Thymus (tissue), 11 donors: ENCODE data around the gene MALT1. TPM values are rescaled to one million over a fixed set of nuclear protein-coding genes. Genes with fewer than 3 reads are reported as not detected.
"Not testable (repeated sequence)": the region's sequence is repeated elsewhere in the genome, so short reads cannot be mapped to it uniquely, and the experiment has no call there.

Source experiments
- DNase-seq, 9 donors: peaks; one replicate each; pipeline ENCODE4 v3.0.0-alpha.2; 2013; ENCODE audit warnings: low spot score in 9 of 9, low read depth in 6 of 9, missing footprints in 1 of 9
- H3K27ac ChIP-seq, 2 donors: one replicate each; pipeline ENCODE4 v1.5.1; 2013; ENCODE audit warnings: control low read depth in 1 of 2, low read depth in 1 of 2, low read length in 1 of 2, mild to moderate bottlenecking in 1 of 2, moderate library complexity in 1 of 2
- H3K27me3 ChIP-seq, 2 donors: one replicate each; pipeline ENCODE4 v1.5.1; 2013; ENCODE audit warnings: low read length in 1 of 2; ENCODE audit not compliant: control insufficient read depth in 2 of 2, insufficient read depth in 1 of 2
- H3K36me3 ChIP-seq, 2 donors: one replicate each; pipeline ENCODE4 v1.5.1; 2013; ENCODE audit warnings: low read length in 1 of 2, mild to moderate bottlenecking in 1 of 2, moderate library complexity in 1 of 2; ENCODE audit not compliant: control insufficient read depth in 2 of 2, insufficient read depth in 2 of 2
- H3K4me1 ChIP-seq, 2 donors: one replicate each; pipeline ENCODE4 v1.5.1; 2013; ENCODE audit warnings: low read length in 2 of 2; ENCODE audit not compliant: control insufficient read depth in 2 of 2, insufficient read depth in 2 of 2
- H3K4me3 ChIP-seq, 2 donors: one replicate each; pipeline ENCODE4 v1.5.1; 2013; ENCODE audit warnings: low read length in 2 of 2, control low read depth in 1 of 2, mild to moderate bottlenecking in 1 of 2
- H3K9me3 ChIP-seq, 2 donors: one replicate each; pipeline ENCODE4 v1.5.1; 2013; ENCODE audit warnings: low read length in 1 of 2, mild to moderate bottlenecking in 1 of 2; ENCODE audit not compliant: control insufficient read depth in 2 of 2, insufficient read depth in 1 of 2
- WGBS: extraction: QIAGEN DNeasy Blood & Tissue Kit; methylation state at CpG from one replicate; pipeline ENCODE4 v1.1.7; 2013; 5-methylcytosine and 5-hydroxymethylcytosine counted together
- polyA plus RNA-seq: library from polyadenylated mRNA; stranded (reverse); fragments of 200-250 nt; gene quantifications from one replicate; pipeline ENCODE4 v1.2.3, GENCODE V29; 2013
- total RNA-seq: library from RNA; stranded (reverse); fragments of 120-200 nt; gene quantifications from one replicate; pipeline ENCODE4 v1.2.4, GENCODE V29; 2013
- donor health status: healthy.

MALT1 gene
- total and polyA plus RNA-seq, 2 donors, result 35.2 to 40.0 TPM

DNA sequence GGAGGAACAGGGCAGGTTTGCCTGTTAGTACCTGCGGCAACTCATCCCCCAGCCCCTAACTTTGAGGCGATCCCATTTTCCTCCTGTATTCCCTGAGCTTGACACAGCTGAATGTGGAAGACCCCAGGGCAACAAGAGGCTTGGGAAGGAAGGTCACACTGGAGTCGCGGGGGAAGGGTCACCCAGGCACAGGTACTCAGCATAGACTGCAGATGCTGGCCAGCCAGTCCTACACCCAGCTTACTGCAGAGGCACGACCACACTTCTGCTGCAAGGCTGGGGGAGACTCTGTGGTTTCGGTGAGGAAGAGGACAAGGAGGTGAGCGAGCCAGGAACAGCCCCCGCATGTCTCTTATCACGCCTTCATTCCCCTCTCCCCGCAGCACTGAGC is 91.5 kb downstream of the MALT1 start:
- Histone ChIP-seq H3K36me3 (no peaks in the 10 kb centered on the region), H3K27me3 (peaks cover under 1 to 24% of the 10 kb centered on the region in 2 donors), H3K4me3 (no peak overlapping the region), H3K4me1 (peaks cover 0 to 7% of the 10 kb centered on the region in 2 donors), H3K9me3 (no peaks in the 10 kb centered on the region), H3K27ac (no peak overlapping the region)
- no peak for DNase-seq
- 54% methylated on average over 10 of the region's 10 CpGs for WGBS

DNA sequence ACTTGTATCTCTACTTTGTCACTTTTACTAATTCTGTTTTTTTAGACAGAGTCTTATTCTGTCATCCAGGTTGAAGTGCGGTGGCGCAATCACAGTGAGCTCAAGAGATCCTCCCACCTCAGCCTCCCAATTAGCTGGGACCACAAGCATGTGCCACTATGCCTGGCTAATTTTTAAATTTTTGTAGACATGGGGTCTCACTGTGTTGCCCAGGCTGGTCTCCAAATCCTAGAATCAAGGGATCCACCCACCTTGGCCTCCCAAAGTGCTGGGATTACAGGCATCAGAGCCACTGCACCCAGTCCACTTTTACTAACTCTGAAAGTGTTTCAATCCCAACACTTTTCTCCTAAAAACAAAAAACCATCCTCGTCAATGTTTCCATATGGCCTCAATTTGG is 94.9 kb downstream of the MALT1 start:
- H3K4me3 ChIP-seq, result no peak overlapping the region
- no peaks in the 10 kb centered on the region for H3K36me3 ChIP-seq
- peaks cover 0 to 7% of the 10 kb centered on the region in 2 donors for H3K4me1 ChIP-seq
- no peaks in the 10 kb centered on the region for H3K9me3 ChIP-seq
- no peak for DNase-seq
- no peak overlapping the region for H3K27ac ChIP-seq
- WGBS, result 79% methylated on average over 3 of the region's 3 CpGs
- H3K27me3 ChIP-seq, result peaks cover 11 to 42% of the 10 kb centered on the region in 2 donors

DNA sequence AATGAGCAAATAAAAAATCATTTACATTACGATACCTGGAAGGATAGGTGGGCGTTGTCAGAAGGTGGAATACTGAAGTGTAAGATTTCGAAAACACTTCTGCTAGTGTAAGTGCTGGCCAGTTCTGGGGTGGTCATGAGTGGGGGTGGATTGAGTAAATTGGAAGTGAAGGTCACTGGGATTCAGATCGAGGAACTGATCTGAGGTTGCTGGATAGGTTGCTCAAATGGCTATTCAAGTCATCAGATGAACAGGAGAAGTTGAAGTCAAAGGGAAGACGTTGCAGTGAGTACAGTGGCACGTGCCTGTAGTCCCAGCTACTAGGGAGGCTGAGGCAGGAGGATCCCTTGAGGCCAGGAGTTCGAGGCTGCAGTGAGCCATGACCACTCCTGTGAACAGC is 95.7 kb downstream of the MALT1 start:
- no peaks in the 10 kb centered on the region for H3K9me3 ChIP-seq
- no peak for DNase-seq
- WGBS, result 88% methylated on average over 7 of the region's 7 CpGs

DNA sequence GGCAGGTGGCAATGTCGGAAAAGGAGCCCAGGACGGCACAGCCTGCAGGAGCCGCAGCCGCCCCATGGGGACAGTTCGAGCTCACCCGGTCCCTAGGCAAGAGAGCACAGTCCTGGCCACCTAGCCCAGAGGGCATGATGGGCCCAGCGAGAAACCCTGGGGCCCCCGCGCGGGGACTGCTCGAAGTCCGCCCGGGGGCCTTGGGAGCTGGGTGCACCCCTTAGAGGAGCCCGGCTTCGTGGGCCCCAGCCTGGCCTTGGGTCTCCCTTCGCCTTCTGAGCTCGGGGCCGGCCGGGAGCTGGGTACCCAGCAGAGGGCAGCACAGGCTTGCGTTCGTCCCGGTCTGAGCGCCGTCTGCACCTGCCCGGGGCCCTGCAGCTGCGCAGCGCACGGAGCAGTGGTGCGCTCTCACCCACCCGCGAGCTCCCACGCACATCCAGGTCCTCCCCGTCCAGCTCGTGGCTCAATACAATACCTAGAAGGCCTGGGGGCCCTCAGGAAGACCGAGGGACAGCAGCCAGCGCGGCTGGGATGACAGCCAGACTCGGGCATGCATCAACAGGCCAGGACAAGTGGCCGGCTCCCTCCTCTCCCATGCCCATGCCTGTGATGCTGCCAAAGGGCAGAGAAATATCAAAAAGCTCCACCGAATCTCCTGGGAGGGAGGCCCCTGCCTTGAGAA is 97.2 kb downstream of the MALT1 start:
- peaks cover 11 to 37% of the 10 kb centered on the region in 2 donors for H3K27me3 ChIP-seq
- H3K9me3 ChIP-seq, result no peaks in the 10 kb centered on the region
- no peak overlapping the region for H3K27ac ChIP-seq
- peak in 4 of 9 donors; percentile 39 to 69 (median 58) for DNase-seq
- H3K36me3 ChIP-seq, result no peaks in the 10 kb centered on the region
- no peak overlapping the region for H3K4me3 ChIP-seq
- WGBS, result 13% methylated on average over 40 of the region's 40 CpGs
- H3K4me1 ChIP-seq, result peaks cover 0 to 3% of the 10 kb centered on the region in 2 donors

More for the DNA sequence above, 95.7 kb downstream of the MALT1 start:
- Histone ChIP-seq H3K27ac (no peak overlapping the region), H3K36me3 (no peaks in the 10 kb centered on the region), H3K4me1 (peaks cover 0 to 7% of the 10 kb centered on the region in 2 donors), H3K27me3 (peaks cover 11 to 42% of the 10 kb centered on the region in 2 donors), H3K4me3 (no peak overlapping the region)

DNA sequence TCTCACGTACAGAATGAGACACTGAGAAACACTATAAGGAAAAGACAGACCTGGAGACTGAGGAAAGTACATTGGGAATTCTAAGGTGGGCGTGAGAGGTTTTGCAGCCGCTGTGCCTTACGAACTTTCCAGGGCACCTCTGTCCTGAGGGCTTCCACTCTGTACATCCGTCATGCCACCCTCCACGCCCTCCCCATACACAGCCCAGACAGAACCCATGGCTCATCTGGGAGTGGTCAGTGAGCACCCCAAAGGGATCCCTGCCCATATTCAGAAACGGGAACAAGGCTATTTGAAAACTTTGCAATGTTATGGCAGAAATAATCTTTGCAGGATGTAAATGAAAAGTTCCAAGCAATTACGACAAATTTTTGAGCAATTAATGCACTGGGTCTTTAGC is 98.1 kb downstream of the MALT1 start:
- WGBS, result 94% methylated on average over 8 of the region's 8 CpGs
- DNase-seq, result no peak
- no peak overlapping the region for H3K4me3 ChIP-seq
- H3K27me3 ChIP-seq, result peaks cover 11 to 34% of the 10 kb centered on the region in 2 donors
- no peak overlapping the region for H3K27ac ChIP-seq
- no peaks in the 10 kb centered on the region for H3K36me3 ChIP-seq
- no peaks in the 10 kb centered on the region for H3K9me3 ChIP-seq
- H3K4me1 ChIP-seq, result no peaks in the 10 kb centered on the region

DNA sequence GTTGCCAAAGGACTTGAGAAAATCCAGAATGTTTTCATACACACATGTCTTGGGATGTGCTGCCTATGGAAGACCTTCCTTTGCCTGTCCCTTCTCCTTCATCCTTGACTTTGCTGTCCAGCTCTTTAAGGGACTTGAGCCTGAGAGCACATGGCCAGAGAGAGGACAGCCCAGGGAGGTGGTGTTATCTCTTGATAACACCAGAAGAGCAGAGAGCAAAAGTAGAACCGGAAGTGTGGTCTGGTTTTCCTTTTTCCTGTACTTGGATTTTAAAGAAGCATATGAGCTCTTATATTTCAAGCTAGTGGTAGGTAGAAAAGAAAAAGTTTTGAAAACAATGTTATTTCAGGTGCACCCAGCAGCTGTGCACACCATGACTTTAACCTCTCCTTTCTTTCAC is 99.3 kb downstream of the MALT1 start:
- 3% methylated on average over 1 of the region's 1 CpG for WGBS
- Histone ChIP-seq H3K4me1 (no peaks in the 10 kb centered on the region), H3K27me3 (peaks cover 11 to 29% of the 10 kb centered on the region in 2 donors)

DNA sequence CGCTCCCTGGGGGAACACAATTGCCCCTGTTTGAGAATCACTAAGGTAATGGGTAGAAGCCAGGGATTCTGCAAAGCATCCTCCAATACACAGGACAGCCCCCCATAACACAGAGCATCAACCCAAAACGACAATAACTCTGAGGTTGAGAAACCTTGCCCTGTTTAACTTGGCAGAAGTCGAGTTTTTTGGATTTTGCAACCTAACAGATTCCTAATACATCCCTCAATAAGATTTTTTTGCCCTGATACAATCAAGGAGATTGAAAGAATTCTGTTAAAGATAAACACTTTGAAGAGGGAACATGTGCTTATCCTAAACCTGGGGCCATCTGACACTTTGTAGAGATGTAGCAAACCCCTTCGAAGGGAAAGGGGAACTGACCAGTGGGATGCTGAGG is 100.9 kb downstream of the MALT1 start:
- Histone ChIP-seq H3K36me3 (no peaks in the 10 kb centered on the region), H3K9me3 (no peaks in the 10 kb centered on the region), H3K27me3 (peaks cover 11 to 27% of the 10 kb centered on the region in 2 donors), H3K4me3 (no peak overlapping the region), H3K4me1 (no peaks in the 10 kb centered on the region), H3K27ac (no peak overlapping the region)
- 86% methylated on average over 4 of the region's 4 CpGs for WGBS
- no peak for DNase-seq

More for the DNA sequence above, 99.3 kb downstream of the MALT1 start:
- no peak overlapping the region for H3K4me3 ChIP-seq
- no peaks in the 10 kb centered on the region for H3K36me3 ChIP-seq
- DNase-seq, result no peak
- no peaks in the 10 kb centered on the region for H3K9me3 ChIP-seq
- no peak overlapping the region for H3K27ac ChIP-seq

DNA sequence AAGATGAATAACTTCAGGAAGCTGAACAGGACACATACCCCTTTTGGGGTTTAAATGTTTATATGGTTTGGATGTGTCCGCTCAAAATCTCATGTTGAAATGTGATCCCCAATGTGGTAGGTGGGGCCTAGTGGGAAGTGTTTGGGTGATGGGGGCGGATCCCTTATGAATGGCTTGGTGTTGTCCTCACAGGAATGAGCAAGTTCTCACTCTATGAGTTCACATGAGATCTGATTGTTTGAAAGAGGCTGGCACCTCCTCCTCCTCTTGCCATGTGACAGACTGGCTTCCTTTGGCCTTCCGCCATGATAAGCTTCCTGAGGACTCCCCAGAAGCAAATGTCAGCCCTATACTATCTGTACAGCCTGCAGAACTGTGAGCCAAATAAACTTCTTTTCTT is 104.8 kb downstream of the MALT1 start:
- no peak overlapping the region for H3K4me3 ChIP-seq
- WGBS, result 90% methylated on average over 3 of the region's 3 CpGs
- H3K27me3 ChIP-seq, result no peaks in the 10 kb centered on the region
- no peaks in the 10 kb centered on the region for H3K9me3 ChIP-seq
- no peak overlapping the region for H3K27ac ChIP-seq
- no peaks in the 10 kb centered on the region for H3K4me1 ChIP-seq
- no peaks in the 10 kb centered on the region for H3K36me3 ChIP-seq
- DNase-seq, result no peak

DNA sequence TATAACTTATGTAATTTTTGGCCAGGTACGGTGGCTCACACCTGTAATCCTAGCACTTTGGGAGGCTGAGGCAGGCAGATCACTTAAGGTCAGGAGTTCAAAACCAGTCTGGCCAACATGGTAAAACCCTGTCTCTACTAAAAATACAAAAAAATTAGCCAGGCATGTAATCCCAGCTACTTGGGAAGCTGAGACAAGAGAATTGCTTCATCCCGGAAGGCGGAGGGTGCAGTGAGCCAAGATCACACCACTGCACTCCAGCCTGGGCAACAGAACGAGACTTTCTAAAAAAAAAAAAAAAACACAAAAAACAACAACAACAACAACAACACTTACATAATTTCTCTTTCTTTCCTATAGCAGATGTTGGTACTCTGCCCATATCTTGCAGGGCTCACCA is 105.3 kb downstream of the MALT1 start:
- 83% methylated on average over 4 of the region's 4 CpGs for WGBS
- H3K36me3 ChIP-seq, H3K4me3 ChIP-seq, H3K4me1 ChIP-seq, H3K27ac ChIP-seq, H3K9me3 ChIP-seq, H3K27me3 ChIP-seq, DNase-seq: not testable (repeated sequence)
